ENCODE results near the gene PRPF31. TPM values are rescaled to one million over a fixed set of nuclear protein-coding genes. Genes with fewer than 3 reads are reported as not detected.

Gene PRPF31
- total RNA-seq, 1 experiment from 2014 or later, result 109 TPM

- H3K4me2 ChIP-seq, result no peak overlapping the region
- no peak overlapping the region for H3K4me3 ChIP-seq
- POLR2A ChIA-PET (ENCODE audit: unreplicated experiment), result interaction anchor here (0.7 kb wide), 1 partner anchor 20 kb away, joined by 3 read pairs; no protein-coding TSS in a partner anchor
- no peak overlapping the region for H3K27ac ChIP-seq
- no peaks in the 10 kb centered on the region for H3K9me3 ChIP-seq (ENCODE audit: insufficient read depth, low read depth)
- BruUV-seq (replicated peaks), result no TSS peak
- DNase-seq, result no peak
- peaks cover 2% of the 10 kb centered on the region; the same call in 1 of the 2 replicates for H3K36me3 ChIP-seq (ENCODE audit: low read depth)
- H4K20me1 ChIP-seq (ENCODE audit: insufficient read depth), result 0 out of 2 replicates have a peak, but pooled peaks cover 5% of the 10 kb centered on the region
- TF ChIP-seq CTCF (conservative IDR thresholded peaks at IDR 0.05), result no peak
- TF ChIP-seq EZH2 (IDR thresholded peaks at IDR 0.05; ENCODE audit: low read depth), result no peak
- CTCF ChIA-PET, result no interaction called here
- H3K27me3 ChIP-seq (ENCODE audit: insufficient read depth, low read depth), result no peaks in the 10 kb centered on the region
- H2AFZ ChIP-seq, result no peak overlapping the region
- no peaks in the 10 kb centered on the region for H3K79me2 ChIP-seq (ENCODE audit: low read depth)
- no peaks in the 10 kb centered on the region for H3K9me2 ChIP-seq (ENCODE audit: insufficient read depth)
- intact Hi-C loops (cut with micrococcal nuclease; ENCODE audit: unreplicated experiment), result no loop called here
- no peaks in the 10 kb centered on the region for H3F3A ChIP-seq (ENCODE audit: insufficient read depth, low read depth)
- H3K4me1 ChIP-seq (replicated peaks; ENCODE audit: insufficient read depth), result no peaks in the 10 kb centered on the region
Measured at GRCh38 chr19:54123682-54124081, 8.1 kb downstream of the PRPF31 start.

GRCh38 chr19:54124393-54124792, 8.8 kb downstream of the PRPF31 start:
- H4K20me1 ChIP-seq (ENCODE audit: insufficient read depth), result 0 out of 2 replicates have a peak, but pooled peaks cover 4% of the 10 kb centered on the region
- peaks cover 5% of the 10 kb centered on the region; the same call in 1 of the 2 replicates for H3K36me3 ChIP-seq (ENCODE audit: low read depth)
- TF ChIP-seq EZH2 (IDR thresholded peaks at IDR 0.05; ENCODE audit: low read depth) (no peak), CTCF (conservative IDR thresholded peaks at IDR 0.05) (no peak)
- H3K4me1 ChIP-seq (replicated peaks; ENCODE audit: insufficient read depth), result no peaks in the 10 kb centered on the region
- no TSS peak for BruUV-seq (replicated peaks)
- H3F3A ChIP-seq (ENCODE audit: insufficient read depth, low read depth), result no peaks in the 10 kb centered on the region
- H3K4me3 ChIP-seq, result no peak overlapping the region
- H3K4me2 ChIP-seq, result no peak overlapping the region
- POLR2A ChIA-PET (ENCODE audit: unreplicated experiment), result no interaction called here
- no peaks in the 10 kb centered on the region for H3K79me2 ChIP-seq (ENCODE audit: low read depth)
- intact Hi-C loops (cut with micrococcal nuclease; ENCODE audit: unreplicated experiment), result no loop called here
- DNase-seq, result no peak
- CTCF ChIA-PET, result no interaction called here
- no peak overlapping the region for H3K27ac ChIP-seq
- no peaks in the 10 kb centered on the region for H3K9me3 ChIP-seq (ENCODE audit: insufficient read depth, low read depth)
- no peaks in the 10 kb centered on the region for H3K9me2 ChIP-seq (ENCODE audit: insufficient read depth)
- H2AFZ ChIP-seq, result no peak overlapping the region
- H3K27me3 ChIP-seq (ENCODE audit: insufficient read depth, low read depth), result no peaks in the 10 kb centered on the region

GRCh38 chr19:54125713-54126112, 10.2 kb downstream of the PRPF31 start:
- no TSS peak for BruUV-seq (replicated peaks)
- H4K20me1 ChIP-seq (ENCODE audit: insufficient read depth), result no peaks in the 10 kb centered on the region
- POLR2A ChIA-PET (ENCODE audit: unreplicated experiment), result interaction anchor here (0.7 kb wide), 1 partner anchor 14 kb away, joined by 8 read pairs; no protein-coding TSS in a partner anchor
- H3K4me2 ChIP-seq, result no peak overlapping the region
- H3K36me3 ChIP-seq (ENCODE audit: low read depth), result peaks cover 5% of the 10 kb centered on the region; the same call in 1 of the 2 replicates
- no peaks in the 10 kb centered on the region for H3K9me3 ChIP-seq (ENCODE audit: insufficient read depth, low read depth)
- no peak overlapping the region for H2AFZ ChIP-seq
- no peak for DNase-seq
- H3K9me2 ChIP-seq (ENCODE audit: insufficient read depth), result no peaks in the 10 kb centered on the region
- TF ChIP-seq CTCF (conservative IDR thresholded peaks at IDR 0.05), result no peak
- no peak for TF ChIP-seq EZH2 (IDR thresholded peaks at IDR 0.05; ENCODE audit: low read depth)
- no peak overlapping the region for H3K4me3 ChIP-seq
- no peaks in the 10 kb centered on the region for H3K79me2 ChIP-seq (ENCODE audit: low read depth)
- H3K4me1 ChIP-seq (replicated peaks; ENCODE audit: insufficient read depth), result no peaks in the 10 kb centered on the region
- CTCF ChIA-PET, result no interaction called here
- intact Hi-C loops (cut with micrococcal nuclease; ENCODE audit: unreplicated experiment), result no loop called here
- H3K27ac ChIP-seq, result no peak overlapping the region
- no peaks in the 10 kb centered on the region for H3K27me3 ChIP-seq (ENCODE audit: insufficient read depth, low read depth)
- no peaks in the 10 kb centered on the region for H3F3A ChIP-seq (ENCODE audit: insufficient read depth, low read depth)
